B cell (primary cell): ENCODE data around the gene PDHX. TPM values are rescaled to one million over a fixed set of nuclear protein-coding genes. Genes with fewer than 3 reads are reported as not detected.

ENCODE experiments used
- ATAC-seq: fragments of 200-7000 bp; cut with Tn5 transposase; one replicate; pipeline ENCODE4 v1.10.0; 2021; ENCODE audit warnings: low read depth, mild to moderate bottlenecking, moderate number of reproducible peaks, moderate library complexity
- CTCF ChIA-PET: fragments of 350-600 bp; sonication (Branson Sonifier 250); formaldehyde crosslinking; loops from one replicate; lab custom pipeline; 2021; ENCODE audit warnings: antibody characterized with exemption, inconsistent platforms; lab: Charles Lee
- POLR2A ChIA-PET: fragments of 350-600 bp; sonication (Branson Sonifier 250); formaldehyde crosslinking; loops from one replicate; lab custom pipeline; 2021; ENCODE audit warnings: antibody characterized with exemption; lab: Charles Lee
- DNase-seq: peaks from one replicate; pipeline ENCODE4 v3.0.0; 2013
- H2AFZ ChIP-seq: 2 replicates; pipeline ENCODE4 v1.6.1; 2012; ENCODE audit warnings: mild to moderate bottlenecking, low read depth, low read length; ENCODE audit not compliant: insufficient read depth, poor library complexity, severe bottlenecking
- H3K27ac ChIP-seq, 2 donors: 1 replicate in 1 of 2; 2 replicates in 1 of 2; pipeline ENCODE4 v1.5.1; 2012 to 2013; ENCODE audit warnings: low read length in 2 of 2, mild to moderate bottlenecking in 2 of 2, moderate library complexity in 1 of 2
- H3K27me3 ChIP-seq, 4 experiments: fragments of 200-600 bp in 1 of 4; sonication (generic) in 1 of 4; replicated peaks in 1 of 4; 1 replicate in 2 of 4; 2 replicates in 2 of 4; pipeline versions ENCODE4 v1.6.1 to v1.7.0; 2013 to 2016; ENCODE audit warnings: low read length in 3 of 4, mild to moderate bottlenecking in 2 of 4, mixed read lengths in 1 of 4, moderate library complexity in 1 of 4; ENCODE audit not compliant: insufficient read depth in 4 of 4, control insufficient read depth in 3 of 4; ENCODE audit errors: control extremely low read depth in 1 of 4
- H3K36me3 ChIP-seq, 2 experiments: replicated peaks in 1 of 2; 1 replicate in 1 of 2; 2 replicates in 1 of 2; pipeline versions ENCODE4 v1.6.1 to v1.7.1; 2013; ENCODE audit warnings: low read length in 1 of 2; ENCODE audit not compliant: insufficient read depth in 2 of 2, control insufficient read depth in 1 of 2; ENCODE audit errors: control extremely low read depth in 1 of 2, extremely low read depth in 1 of 2
- H3K4me1 ChIP-seq, 2 donors: fragments of 200-600 bp in 1 of 2; sonication (generic) in 1 of 2; 1 replicate in 1 of 2; 2 replicates in 1 of 2; pipeline versions ENCODE4 v1.5.1 to v1.6.1; 2013 to 2017; ENCODE audit warnings: low read length in 2 of 2; ENCODE audit not compliant: control insufficient read depth in 2 of 2, insufficient read depth in 2 of 2
- H3K4me2 ChIP-seq: replicated peaks from 2 replicates; pipeline ENCODE3; 2012; ENCODE audit warnings: mild to moderate bottlenecking, low read depth, low read length; ENCODE audit not compliant: poor library complexity, severe bottlenecking
- H3K4me3 ChIP-seq, 5 experiments: fragments of 200-600 bp in 1 of 5; sonication (generic) in 1 of 5; 1 replicate in 3 of 5; 2 replicates in 2 of 5; pipeline versions ENCODE4 v1.5.1 to v1.7.0; 2011 to 2016; ENCODE audit warnings: low read length in 4 of 5, mild to moderate bottlenecking in 4 of 5, low read depth in 2 of 5, control low read depth in 1 of 5, moderate library complexity in 1 of 5; ENCODE audit not compliant: insufficient read depth in 1 of 5; ENCODE audit errors: control extremely low read depth in 1 of 5, extremely low read depth in 1 of 5
- H3K79me2 ChIP-seq: fragments of 200-600 bp; sonication (generic); one replicate; pipeline ENCODE4 v1.6.0; 2016; ENCODE audit warnings: low read length; ENCODE audit not compliant: control insufficient read depth, insufficient read depth
- H3K9ac ChIP-seq: fragments of 200-600 bp; sonication (generic); 2 replicates; pipeline ENCODE4 v1.6.1; 2017; ENCODE audit warnings: mild to moderate bottlenecking, low read length, moderate library complexity
- H3K9me3 ChIP-seq, 3 donors: one replicate each; pipeline versions ENCODE4 v1.6.1 to v1.7.1; 2013; ENCODE audit warnings: low read length in 2 of 3; ENCODE audit not compliant: control insufficient read depth in 2 of 3, insufficient read depth in 1 of 3; ENCODE audit errors: control extremely low read depth in 1 of 3
- H4K20me1 ChIP-seq: 2 replicates; pipeline ENCODE4 v1.6.0; 2012; ENCODE audit warnings: mild to moderate bottlenecking, low read length; ENCODE audit not compliant: insufficient read depth, control insufficient read depth, poor library complexity, severe bottlenecking
- H3K27ac Mint-ChIP-seq: one replicate; pipeline ENCODE4 v1.8.0; 2021; ENCODE audit warnings: mixed read lengths
- H3K27me3 Mint-ChIP-seq: one replicate; pipeline ENCODE4 v1.8.0; 2021; ENCODE audit warnings: mixed read lengths
- H3K4me1 Mint-ChIP-seq: one replicate; pipeline ENCODE4 v1.8.0; 2021; ENCODE audit warnings: mixed read lengths
- H3K4me3 Mint-ChIP-seq: one replicate; pipeline ENCODE4 v1.8.0; 2021; ENCODE audit warnings: mixed read lengths
- H3K9me3 Mint-ChIP-seq: one replicate; pipeline ENCODE4 v1.8.0; 2022; ENCODE audit warnings: mixed read lengths; ENCODE audit not compliant: insufficient read depth
- CTCF ChIP-seq: fragments of 200-600 bp; IDR thresholded peaks from one replicate; pipeline ENCODE4 v1.8.0; 2022; ENCODE audit warnings: antibody characterized with exemption, mild to moderate bottlenecking
- EZH2 ChIP-seq: IDR thresholded peaks from 2 replicates; pipeline ENCODE4 v1.6.1; 2012; ENCODE audit warnings: borderline replicate concordance, low read depth, mild to moderate bottlenecking, moderate library complexity, low read length; ENCODE audit not compliant: insufficient read depth, poor library complexity, severe bottlenecking
- WGBS: methylation state at CpG from one replicate; pipeline ENCODE4 v1.1.5; 2013; ENCODE audit warnings: missing lambda C conversion rate; ENCODE audit not compliant: insufficient coverage; 5-methylcytosine and 5-hydroxymethylcytosine counted together
- intact Hi-C: fragments of 100-400 bp; cut with micrococcal nuclease; formaldehyde crosslinking; loops from one replicate; pipeline ENCODE4 v1.10.0; 2022
- polyA plus RNA-seq: library from polyadenylated mRNA; depleted of rRNA; stranded (reverse); fragments of >200 nt; gene quantifications from 2 replicates; pipeline ENCODE4 v1.2.3, GENCODE V29; 2012
- total RNA-seq, 2 donors: library from RNA; stranded (reverse); fragments of 120-200 nt in 1 of 2; gene quantifications; 1 replicate in 1 of 2; 2 replicates in 1 of 2; pipeline versions ENCODE4 v1.2.3 to v1.2.4, GENCODE V29; 2013 to 2022

Gene PDHX
- total and polyA plus RNA-seq, 2 donors (not counting 1 experiment from before 2014, with no cell fraction given): 6.2 to 35.4 TPM

GRCh38 chr11:35042913-35043312 is 126.5 kb downstream of the PDHX start:
- Histone ChIP-seq H3K9me3 (no peaks in the 10 kb centered on the region), H3K27me3 (no peaks in the 10 kb centered on the region), H3K36me3 (no peaks in the 10 kb centered on the region), H3K79me2 (peaks cover 7% of the 10 kb centered on the region), H3K27ac (no peak overlapping the region), H3K9ac (no peak overlapping the region), H4K20me1 (no peaks in the 10 kb centered on the region), H3K4me2 (no peak overlapping the region), H2AFZ (no peak overlapping the region), H3K4me1 (peaks cover 48 to 53% of the 10 kb centered on the region in 2 donors), H3K4me3 (no peak overlapping the region)
- ATAC-seq (no peak), DNase-seq (no peak)
- WGBS: no CpG with 5 or more reads among the region's 3 CpGs
- Mint-ChIP-seq H3K9me3 (no peaks in the 10 kb centered on the region), H3K4me1 (peaks cover 58% of the 10 kb centered on the region), H3K27me3 (no peaks in the 10 kb centered on the region), H3K27ac (no peak overlapping the region), H3K4me3 (no peak overlapping the region)
- TF ChIP-seq EZH2 (no peak), CTCF (no peak)
- ChIA-PET CTCF (no interaction called here), POLR2A (no interaction called here)
- intact Hi-C loops: no loop called here

DNA sequence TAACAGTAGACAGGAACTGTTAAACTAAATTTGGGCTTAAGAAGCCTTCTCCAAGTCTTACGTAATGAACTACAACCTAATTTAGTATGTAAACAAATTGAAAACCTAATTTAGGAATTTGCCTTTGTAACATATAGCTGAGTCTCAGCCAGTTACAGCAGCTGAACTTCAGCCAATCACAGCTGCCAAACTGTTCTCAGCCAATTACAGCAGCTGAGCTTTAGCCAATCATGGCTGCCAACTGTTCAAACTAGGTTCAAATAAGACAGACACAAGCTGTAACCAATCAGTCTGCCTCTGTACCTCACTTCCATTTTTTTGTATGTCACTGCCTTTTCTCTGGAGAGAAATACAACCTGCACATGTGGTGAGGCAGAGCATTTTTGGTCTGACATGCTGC is 127.5 kb downstream of the PDHX start:
- ATAC-seq: no peak
- ChIA-PET CTCF (interaction anchor here (0.6 to 1.2 kb wide), 4 partner anchors 14 to 66 kb away, joined by 3 to 4 read pairs (median 4); no protein-coding TSS in a partner anchor), POLR2A (interaction anchor here (0.7 kb wide), 1 partner anchor 96 kb away, joined by 3 read pairs; no protein-coding TSS in a partner anchor)
- Mint-ChIP-seq H3K4me3 (no peak overlapping the region), H3K4me1 (peaks cover 66% of the 10 kb centered on the region), H3K9me3 (no peaks in the 10 kb centered on the region), H3K27me3 (no peaks in the 10 kb centered on the region), H3K27ac (no peak overlapping the region)
- Histone ChIP-seq H4K20me1 (no peaks in the 10 kb centered on the region), H3K4me1 (peaks cover 49 to 64% of the 10 kb centered on the region in 2 donors), H3K36me3 (no peaks in the 10 kb centered on the region), H3K79me2 (peaks cover 7% of the 10 kb centered on the region), H2AFZ (no peak overlapping the region), H3K9me3 (peaks cover 0 to 6% (median 4%) of the 10 kb centered on the region in 3 donors), H3K27ac (peak overlapping the region in 1 of 2 donors; percentile 98), H3K4me3 (no peak overlapping the region), H3K9ac (no peak overlapping the region), H3K27me3 (no peaks in the 10 kb centered on the region), H3K4me2 (no peak overlapping the region)
- DNase-seq: no peak
- TF ChIP-seq CTCF (no peak), EZH2 (no peak)
- intact Hi-C loops: loop anchor here (2.0 kb wide), 1 partner anchor 23 kb away; no protein-coding TSS in a partner anchor
- WGBS: 83% methylated on average over 1 of the region's 1 CpG
